Panc1 (cell line): ENCODE measurements around the gene COL13A1. TPM values are rescaled to one million over a fixed set of nuclear protein-coding genes. Genes with fewer than 3 reads are reported as not detected.

Source experiments
- ATAC-seq: fragments of 200-7000 bp; cut with Tn5 transposase; 2 replicates; pipeline ENCODE4 v1.9.1; 2020; ENCODE audit warnings: mild to moderate bottlenecking, moderate library complexity
- BruUV-seq: library from RNA; stranded (reverse); fragments of 400-500 nt; replicated peaks from 2 replicates; lab custom pipeline; 2021; lab: Mats Ljungman, UMichigan
- CTCF ChIA-PET: fragments of 300-600 bp; sonication (Branson Sonifier 250); formaldehyde crosslinking; loops from one replicate; lab custom pipeline; 2022; ENCODE audit warnings: antibody characterized with exemption; lab: Charles Lee
- POLR2A ChIA-PET: fragments of 300-600 bp; sonication (Branson Sonifier 250); formaldehyde crosslinking; loops from one replicate; lab custom pipeline; 2022; ENCODE audit warnings: antibody characterized with exemption; lab: Charles Lee
- DNase-seq: peaks from one replicate; pipeline ENCODE4 v3.0.0-alpha.2; 2010; ENCODE audit warnings: low read depth, low spot score
- H3K27ac ChIP-seq: 2 replicates; pipeline ENCODE4 v1.5.1; 2011; ENCODE audit warnings: mild to moderate bottlenecking, low read length, inconsistent platforms
- H3K27me3 ChIP-seq: fragments of 200-500 bp; sonication (Bioruptor generic); 2 replicates; pipeline ENCODE4 v1.6.0; 2014; ENCODE audit warnings: low read length, inconsistent platforms; ENCODE audit not compliant: control insufficient read depth, insufficient read depth
- H3K36me3 ChIP-seq: fragments of 200-500 bp; sonication (Bioruptor generic); 2 replicates; pipeline ENCODE4 v1.5.1; 2014; ENCODE audit warnings: inconsistent platforms, mild to moderate bottlenecking, low read length, moderate library complexity; ENCODE audit not compliant: control insufficient read depth, insufficient read depth
- H3K4me1 ChIP-seq: 2 replicates; pipeline ENCODE4 v1.5.1; 2011; ENCODE audit warnings: inconsistent platforms, mild to moderate bottlenecking, low read length, moderate library complexity; ENCODE audit not compliant: control insufficient read depth, insufficient read depth
- H3K4me3 ChIP-seq, 2 experiments: 2 replicates each; pipeline ENCODE4 v1.5.1; 2011 to 2012; ENCODE audit warnings: low read depth in 2 of 2, low read length in 2 of 2, mild to moderate bottlenecking in 2 of 2, inconsistent platforms in 1 of 2, moderate library complexity in 1 of 2
- H3K9me3 ChIP-seq: fragments of 200-500 bp; sonication (Bioruptor generic); 2 replicates; pipeline ENCODE4 v1.5.1; 2014; ENCODE audit warnings: low read depth, mild to moderate bottlenecking, inconsistent platforms, low read length, moderate library complexity; ENCODE audit not compliant: control insufficient read depth, insufficient read depth
- POLR2AphosphoS5 ChIP-seq: IDR thresholded peaks from 2 replicates; pipeline ENCODE4 v1.6.1; 2012; ENCODE audit warnings: mild to moderate bottlenecking, low read depth, low read length, moderate library complexity
- REST ChIP-seq, 2 experiments: IDR thresholded peaks; 2 replicates each; pipeline ENCODE4 v1.6.1; 2011 to 2012; ENCODE audit warnings: low read depth in 2 of 2, control low read depth in 1 of 2, low read length in 1 of 2, mild to moderate bottlenecking in 1 of 2, moderate library complexity in 1 of 2; ENCODE audit not compliant: insufficient read depth in 1 of 2
- SIN3A ChIP-seq: IDR thresholded peaks from 2 replicates; pipeline ENCODE4 v1.6.1; 2012; ENCODE audit warnings: low read depth, mild to moderate bottlenecking, low read length, moderate library complexity, borderline replicate concordance; ENCODE audit not compliant: insufficient read depth
- TCF7L2 ChIP-seq: IDR thresholded peaks from 2 replicates; pipeline ENCODE4 v1.6.1; 2011; ENCODE audit warnings: mild to moderate bottlenecking, low read depth, low read length, inconsistent platforms
- in situ Hi-C: cut with HindIII; loops from 2 replicates; pipeline ENCODE4 v1.10.0; 2016; ENCODE audit warnings: low sequenced_read_pairs, low pct_unique_long_range_greater_than_20kb
- intact Hi-C: fragments of 100-400 bp; cut with micrococcal nuclease; formaldehyde crosslinking; loops from one replicate; pipeline ENCODE4 v1.10.0; 2022; ENCODE audit not compliant: unreplicated experiment
- total RNA-seq: library from RNA; stranded (reverse); gene quantifications from one replicate; pipeline ENCODE4 v1.2.1, GENCODE V29; 2021; ENCODE audit not compliant: unreplicated experiment
- TF ChIP-seq, protein P1 (sequence below): fragments of 450-650 bp; IDR thresholded peaks from 2 replicates; pipeline ENCODE4 v1.5.1; 2017; ENCODE audit warnings: mild to moderate bottlenecking

The COL13A1 gene
- total RNA-seq, 1 experiment from 2014 or later: 1.0 TPM

DNA sequence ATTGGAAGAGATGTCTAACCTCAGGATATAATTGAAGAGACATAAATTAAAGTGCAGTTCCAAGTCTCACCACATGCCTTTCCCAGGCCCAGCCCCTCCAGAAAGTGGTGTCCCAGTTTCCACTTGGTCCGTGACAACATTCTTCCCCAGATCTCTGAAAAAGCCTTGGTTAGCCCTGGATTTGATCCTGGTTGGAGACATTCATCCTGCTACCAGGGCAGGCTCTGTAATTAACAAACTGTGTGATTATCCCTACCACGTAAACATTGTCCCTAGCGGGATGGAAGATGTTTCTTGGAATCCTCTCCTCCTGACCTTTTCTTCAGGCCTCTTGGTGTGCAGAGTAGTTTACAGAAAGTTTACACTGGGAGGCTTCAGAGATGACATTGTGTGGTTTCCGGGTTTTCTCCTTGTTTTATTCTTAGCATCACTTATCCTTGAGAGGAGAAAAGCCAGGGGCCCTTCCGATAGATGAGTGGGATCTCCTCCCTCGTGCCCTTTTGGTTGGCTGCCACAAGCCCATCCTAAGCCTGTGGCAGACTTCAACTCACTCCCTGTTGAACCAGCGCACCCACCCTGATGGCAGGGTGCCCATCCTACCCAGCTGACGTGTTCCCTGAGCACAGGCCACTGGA is 83.8 kb downstream of the COL13A1 start:
- POLR2A ChIA-PET: no interaction called here
- in situ Hi-C loops (no loop called here), intact Hi-C loops (no loop called here)
- no TSS peak for BruUV-seq
- no peaks in the 10 kb centered on the region for H3K27me3 ChIP-seq
- CTCF ChIA-PET: no interaction called here
- no peaks in the 10 kb centered on the region for H3K36me3 ChIP-seq
- no peak overlapping the region for H3K27ac ChIP-seq
- no peaks in the 10 kb centered on the region for H3K9me3 ChIP-seq
- no peak overlapping the region for H3K4me3 ChIP-seq
- DNase-seq (no peak), ATAC-seq (no peak)
- TF ChIP-seq TCF7L2: no peak
- no peaks in the 10 kb centered on the region for H3K4me1 ChIP-seq

- TF ChIP-seq POLR2AphosphoS5: no peak
- TF ChIP-seq, protein P1, sequence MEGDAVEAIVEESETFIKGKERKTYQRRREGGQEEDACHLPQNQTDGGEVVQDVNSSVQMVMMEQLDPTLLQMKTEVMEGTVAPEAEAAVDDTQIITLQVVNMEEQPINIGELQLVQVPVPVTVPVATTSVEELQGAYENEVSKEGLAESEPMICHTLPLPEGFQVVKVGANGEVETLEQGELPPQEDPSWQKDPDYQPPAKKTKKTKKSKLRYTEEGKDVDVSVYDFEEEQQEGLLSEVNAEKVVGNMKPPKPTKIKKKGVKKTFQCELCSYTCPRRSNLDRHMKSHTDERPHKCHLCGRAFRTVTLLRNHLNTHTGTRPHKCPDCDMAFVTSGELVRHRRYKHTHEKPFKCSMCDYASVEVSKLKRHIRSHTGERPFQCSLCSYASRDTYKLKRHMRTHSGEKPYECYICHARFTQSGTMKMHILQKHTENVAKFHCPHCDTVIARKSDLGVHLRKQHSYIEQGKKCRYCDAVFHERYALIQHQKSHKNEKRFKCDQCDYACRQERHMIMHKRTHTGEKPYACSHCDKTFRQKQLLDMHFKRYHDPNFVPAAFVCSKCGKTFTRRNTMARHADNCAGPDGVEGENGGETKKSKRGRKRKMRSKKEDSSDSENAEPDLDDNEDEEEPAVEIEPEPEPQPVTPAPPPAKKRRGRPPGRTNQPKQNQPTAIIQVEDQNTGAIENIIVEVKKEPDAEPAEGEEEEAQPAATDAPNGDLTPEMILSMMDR: no peak
- H3K9me3 ChIP-seq: no peaks in the 10 kb centered on the region
- no peaks in the 10 kb centered on the region for H3K4me1 ChIP-seq
- H3K27me3 ChIP-seq: no peaks in the 10 kb centered on the region
- no peaks in the 10 kb centered on the region for H3K36me3 ChIP-seq
- ATAC-seq (peak; percentile 39; the same call in 1 of the 2 replicates), DNase-seq (no peak)
- no TSS peak for BruUV-seq
- ChIA-PET POLR2A (no interaction called here), CTCF (no interaction called here)
- no peak overlapping the region for H3K27ac ChIP-seq
- intact Hi-C loops (no loop called here), in situ Hi-C loops (no loop called here)
- H3K4me3 ChIP-seq: no peak overlapping the region
Measured at GRCh38 chr10:69888882-69889584, 87.3 kb downstream of the COL13A1 start.

- BruUV-seq: no TSS peak
- POLR2A ChIA-PET: no interaction called here
- Histone ChIP-seq H3K27ac (no peak overlapping the region), H3K36me3 (no peaks in the 10 kb centered on the region), H3K4me3 (no peak overlapping the region), H3K9me3 (no peaks in the 10 kb centered on the region), H3K27me3 (no peaks in the 10 kb centered on the region), H3K4me1 (no peaks in the 10 kb centered on the region)
- intact Hi-C loops (no loop called here), in situ Hi-C loops (no loop called here)
- no peak for DNase-seq
- no peak for ATAC-seq
- CTCF ChIA-PET: no interaction called here
- TF ChIP-seq SIN3A (no peak), TCF7L2 (no peak), REST (IDR thresholded peaks at IDR 0.05; ENCODE audit: insufficient read depth in 1 of 2, low read depth in 2 of 2, low read length in 1 of 2) (no peak), POLR2AphosphoS5 (no peak)
- TF ChIP-seq, protein P1: no peak
Measured at GRCh38 chr10:69890065-69890847, 88.5 kb downstream of the COL13A1 start.
